Mesothelial cell of epicardium (in vitro differentiated cells): ENCODE data around the gene ELMO1. TPM values are rescaled to one million over a fixed set of nuclear protein-coding genes. Genes with fewer than 3 reads are reported as not detected.

Experiments
- DNase-seq, 2 experiments: peaks; one replicate each; pipeline ENCODE4 v3.0.0; 2021; ENCODE audit warnings: low spot score in 2 of 2; ENCODE audit not compliant: unreplicated experiment in 2 of 2
- H3K27ac Mint-ChIP-seq: 2 replicates; pipeline ENCODE4 v1.8.0; 2021; ENCODE audit warnings: mixed read lengths
- H3K27me3 Mint-ChIP-seq: 2 replicates; pipeline ENCODE4 v1.8.0; 2021; ENCODE audit warnings: low read depth, mixed read lengths
- H3K36me3 Mint-ChIP-seq: 2 replicates; pipeline ENCODE4 v1.8.0; 2021; ENCODE audit warnings: mixed read lengths
- H3K4me1 Mint-ChIP-seq: 2 replicates; pipeline ENCODE4 v1.8.0; 2021; ENCODE audit warnings: mixed read lengths
- H3K4me3 Mint-ChIP-seq: 2 replicates; pipeline ENCODE4 v1.8.0; 2021; ENCODE audit warnings: mild to moderate bottlenecking, moderate library complexity, mixed read lengths
- H3K9me3 Mint-ChIP-seq: 2 replicates; pipeline ENCODE4 v1.8.0; 2021; ENCODE audit warnings: mixed read lengths
- CTCF ChIP-seq: fragments of 200-600 bp; sonication (generic); IDR thresholded peaks from one replicate; pipeline ENCODE4 v1.5.0; 2021; ENCODE audit warnings: antibody characterized with exemption; ENCODE audit not compliant: unreplicated experiment
- total RNA-seq: library from RNA; stranded (reverse); gene quantifications from 3 replicates; pipeline ENCODE4 v1.2.1, GENCODE V29; 2021

The ELMO1 gene
- total RNA-seq, 1 donor from 2014 or later: 9.6 TPM

GRCh38 chr7:37180828-37181549 is 267.7 kb downstream of the ELMO1 start:
- Mint-ChIP-seq H3K4me3 (no peak overlapping the region), H3K4me1 (peaks cover 2% of the 10 kb centered on the region), H3K27me3 (no peaks in the 10 kb centered on the region), H3K9me3 (peaks cover 6% of the 10 kb centered on the region), H3K36me3 (no peaks in the 10 kb centered on the region), H3K27ac (no peak overlapping the region)
- no peak for TF ChIP-seq CTCF
- no peak for DNase-seq

DNA sequence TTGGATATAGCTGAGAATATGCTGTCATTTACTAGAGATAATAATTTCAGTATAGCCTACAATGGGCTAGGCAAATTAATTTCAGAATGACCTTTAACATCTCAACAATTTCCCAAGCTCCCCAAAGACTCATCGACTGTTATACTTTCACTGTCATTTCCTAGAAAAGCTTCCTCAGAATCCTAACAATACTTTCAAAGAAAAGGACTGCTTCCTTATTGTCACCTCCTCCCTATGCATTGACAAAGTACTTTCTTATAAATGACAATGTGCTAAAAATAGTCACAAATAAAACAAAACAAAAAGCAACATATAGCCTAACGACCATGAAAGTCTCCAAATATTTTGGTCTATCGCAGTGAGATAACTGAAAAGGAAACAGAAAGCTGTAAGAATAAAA is 272.6 kb downstream of the ELMO1 start:
- peaks cover 6% of the 10 kb centered on the region for H3K9me3 Mint-ChIP-seq
- H3K27me3 Mint-ChIP-seq: no peaks in the 10 kb centered on the region
- no peak for DNase-seq
- no peak overlapping the region for H3K4me3 Mint-ChIP-seq
- H3K4me1 Mint-ChIP-seq: no peaks in the 10 kb centered on the region
- no peak overlapping the region for H3K27ac Mint-ChIP-seq
- no peak for TF ChIP-seq CTCF
- H3K36me3 Mint-ChIP-seq: no peaks in the 10 kb centered on the region

DNA sequence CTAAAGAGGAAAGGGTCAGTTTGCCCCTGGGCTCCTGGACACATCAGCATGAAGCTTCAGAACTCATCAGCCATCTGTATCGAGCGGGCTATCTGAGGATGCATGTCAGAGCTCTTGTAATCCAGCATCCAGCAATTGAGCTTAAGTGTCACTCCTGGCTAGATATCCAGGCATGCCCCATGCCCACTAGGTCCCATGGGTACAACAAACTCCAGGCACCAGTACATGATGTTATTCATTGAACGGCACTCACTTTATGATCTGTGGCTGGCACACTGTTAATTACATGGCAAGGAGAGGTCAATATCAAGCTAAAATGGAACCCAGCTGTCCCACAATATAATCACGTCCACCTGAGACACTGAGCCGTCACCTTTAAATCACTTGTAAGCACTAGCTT is 274.2 kb downstream of the ELMO1 start:
- Mint-ChIP-seq H3K36me3 (peaks cover 2% of the 10 kb centered on the region), H3K4me1 (no peaks in the 10 kb centered on the region), H3K9me3 (peaks cover 8% of the 10 kb centered on the region), H3K4me3 (no peak overlapping the region), H3K27me3 (no peaks in the 10 kb centered on the region), H3K27ac (no peak overlapping the region)
- no peak for TF ChIP-seq CTCF
- DNase-seq: no peak

DNA sequence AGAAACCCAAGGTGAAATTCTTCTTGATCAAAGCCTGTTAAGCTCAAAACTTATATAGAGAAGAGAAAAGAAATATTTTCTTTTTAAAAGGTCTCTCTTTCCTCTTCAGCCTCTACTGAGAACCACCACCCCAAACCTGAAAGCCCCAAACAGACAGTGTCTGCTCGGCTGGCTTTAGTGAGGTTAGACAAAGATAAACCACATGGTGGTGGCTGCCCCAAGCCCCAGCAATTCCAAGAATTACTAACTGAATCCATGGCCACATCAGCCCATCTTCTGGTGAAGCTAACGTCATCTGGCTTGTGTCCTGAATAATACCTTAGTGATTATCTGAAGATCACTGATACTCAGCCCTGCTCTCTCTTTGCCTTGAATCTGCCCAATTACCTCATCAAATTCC is 275.0 kb downstream of the ELMO1 start:
- Mint-ChIP-seq H3K27ac (no peak overlapping the region), H3K27me3 (no peaks in the 10 kb centered on the region), H3K4me1 (no peaks in the 10 kb centered on the region), H3K9me3 (peaks cover 11% of the 10 kb centered on the region), H3K36me3 (peaks cover 4% of the 10 kb centered on the region), H3K4me3 (no peak overlapping the region)
- TF ChIP-seq CTCF: no peak
- no peak for DNase-seq

DNA sequence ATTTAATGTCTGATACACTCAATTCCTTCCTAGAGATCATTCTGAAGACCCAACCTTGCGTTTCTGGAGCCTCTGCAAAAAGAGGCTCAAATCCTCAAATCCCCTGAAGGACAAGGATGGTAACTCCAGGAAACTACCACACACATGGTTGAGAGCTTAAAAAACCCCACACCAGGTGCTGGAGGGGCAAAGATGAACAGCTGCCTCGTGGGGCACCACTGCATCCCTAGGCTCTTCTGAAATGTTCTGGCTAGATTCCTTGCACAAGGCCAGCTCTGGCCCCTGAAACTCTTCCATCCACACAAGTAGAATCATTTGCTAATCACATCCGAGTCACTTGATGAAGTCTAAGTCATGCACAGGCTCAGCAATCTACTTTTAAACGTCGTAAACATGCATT is 286.6 kb downstream of the ELMO1 start:
- Mint-ChIP-seq H3K27ac (no peak overlapping the region), H3K36me3 (no peaks in the 10 kb centered on the region), H3K4me1 (no peaks in the 10 kb centered on the region), H3K9me3 (peaks cover 9% of the 10 kb centered on the region), H3K27me3 (peaks cover 1% of the 10 kb centered on the region), H3K4me3 (no peak overlapping the region)
- no peak for TF ChIP-seq CTCF
- DNase-seq: no peak
